Spleen (tissue), 11 donors: ENCODE results near the gene MGRN1. TPM values are rescaled to one million over a fixed set of nuclear protein-coding genes. Genes with fewer than 3 reads are reported as not detected.

Experiments
- DNase-seq: peaks from one replicate; pipeline ENCODE4 v3.0.0-alpha.2; 2020
- H3K27ac ChIP-seq, 8 donors: fragments of 200-600 bp; sonication (generic) in 7 of 8; 1 replicate in 4 of 8; 2 replicates in 4 of 8; pipeline versions ENCODE4 v1.5.0 to v1.8.0; 2016 to 2021; ENCODE audit warnings: inconsistent platforms in 4 of 8, mild to moderate bottlenecking in 4 of 8, moderate library complexity in 1 of 8
- H3K27me3 ChIP-seq, 7 donors: fragments of 200-600 bp; sonication (generic) in 6 of 7; replicated peaks in 1 of 7; 1 replicate in 4 of 7; 2 replicates in 3 of 7; pipeline versions ENCODE4 v1.5.0 to v1.8.0; 2016 to 2021; ENCODE audit warnings: inconsistent platforms in 3 of 7, mild to moderate bottlenecking in 1 of 7
- H3K36me3 ChIP-seq, 6 donors: fragments of 200-600 bp; sonication (generic) in 5 of 6; 1 replicate in 4 of 6; 2 replicates in 2 of 6; pipeline versions ENCODE4 v1.5.0 to v1.8.0; 2016 to 2021; ENCODE audit warnings: inconsistent platforms in 2 of 6
- H3K4me1 ChIP-seq, 6 donors: fragments of 200-600 bp; sonication (generic) in 5 of 6; 1 replicate in 3 of 6; 2 replicates in 3 of 6; pipeline versions ENCODE4 v1.5.0 to v1.8.0; 2016 to 2021; ENCODE audit warnings: inconsistent platforms in 3 of 6
- H3K4me3 ChIP-seq, 8 donors: fragments of 200-600 bp; sonication (generic) in 7 of 8; 1 replicate in 4 of 8; 2 replicates in 4 of 8; pipeline versions ENCODE4 v1.5.0 to v1.8.0; 2016 to 2021; ENCODE audit warnings: inconsistent platforms in 4 of 8, mild to moderate bottlenecking in 4 of 8, moderate library complexity in 2 of 8
- H3K9me3 ChIP-seq, 8 donors: fragments of 200-600 bp; sonication (generic) in 7 of 8; 1 replicate in 4 of 8; 2 replicates in 4 of 8; pipeline versions ENCODE4 v1.5.0 to v1.8.0; 2016 to 2021; ENCODE audit warnings: inconsistent platforms in 4 of 8
- CTCF ChIP-seq, 11 experiments: fragments of 200-600 bp in 7 of 11; fragments of 450-650 bp in 4 of 11; sonication (generic) in 4 of 11; IDR thresholded peaks in 8 of 11; conservative IDR thresholded peaks in 3 of 11; 1 replicate in 7 of 11; 2 replicates in 4 of 11; pipeline versions ENCODE4 v1.4.0 to v1.8.0; 2016 to 2021; ENCODE audit warnings: antibody characterized with exemption in 11 of 11, inconsistent platforms in 4 of 11, mild to moderate bottlenecking in 1 of 11
- POLR2A ChIP-seq, 3 donors: fragments of 450-650 bp; IDR thresholded peaks; one replicate each; pipeline ENCODE4 v1.5.1; 2017; ENCODE audit warnings: antibody characterized with exemption in 3 of 3, mild to moderate bottlenecking in 1 of 3
- POLR2AphosphoS5 ChIP-seq, 3 donors: sonication (generic); formaldehyde crosslinking; IDR thresholded peaks; one replicate each; pipeline ENCODE4 v1.5.1; 2017; ENCODE audit warnings: antibody characterized with exemption in 3 of 3
- WGBS, 5 donors: extraction: QIAGEN DNeasy Blood & Tissue Kit in 3 of 5; methylation state at CpG; one replicate each; pipeline versions ENCODE4 v1.1.5 to v1.1.7; 2013 to 2018; 5-methylcytosine and 5-hydroxymethylcytosine counted together
- intact Hi-C: fragments of 100-400 bp; cut with DNase I; formaldehyde crosslinking; loops from one replicate; pipeline ENCODE4 v1.15.0; 2023; ENCODE audit warnings: low total_unique reads
- polyA plus RNA-seq, 3 donors: library from polyadenylated mRNA; stranded (reverse); fragments of 200-250 nt; gene quantifications; one replicate each; pipeline ENCODE4 v1.2.1, GENCODE V29; 2013
- total RNA-seq, 7 donors: library from RNA; depleted of rRNA in 3 of 7; stranded (reverse); fragments of >200 nt in 3 of 7; fragmentation: NEBNext Ultra II Directional in 4 of 7; extraction: Animal tissue kit (Norgen Biotek cat#: 25700) in 4 of 7; gene quantifications; one replicate each; pipeline versions ENCODE4 v1.1.0 to v1.2.1, GENCODE V29; 2016 to 2021
- donor health status: healthy with polysubstance abuse.
- donor health status: DM: no; HTN: no; CAD: no; lungs with moderate emphysema.
- donor health status: DM: no; HTN: no; CAD: no.
- donor health status: Bipolar disorder and iron deficiency.
- donor health status: healthy.
- donor health status: DM: no; HTN: no; CAD: no.
- donor health status: DM: yes; HTN: yes; CAD: no.

MGRN1 gene
- total and polyA plus RNA-seq, 10 donors, result 7.6 to 132 (median 75.1) TPM

- intact Hi-C loops, result no loop called here
- TF ChIP-seq POLR2A (IDR thresholded peaks at IDR 0.05) (no peak), CTCF (IDR thresholded peaks at IDR 0.05 in 8 of 11, conservative IDR thresholded peaks at IDR 0.05 in 3 of 11) (no peak)
- Histone ChIP-seq H3K4me3 (no peak overlapping the region), H3K9me3 (no peaks in the 10 kb centered on the region), H3K4me1 (peaks cover 0 to 12% (median 0%) of the 10 kb centered on the region in 6 donors), H3K36me3 (no peaks in the 10 kb centered on the region), H3K27ac (no peak overlapping the region), H3K27me3 (peaks cover 0 to 10% (median 0%) of the 10 kb centered on the region in 7 donors)
- no peak for DNase-seq
- WGBS, 5 donors, result 83 to 91% (median 88%) methylated on average over 9 to 13 of the region's 13 CpGs
Measured at GRCh38 chr16:4578961-4579530, 45.6 kb upstream of the MGRN1 start.

- intact Hi-C loops, result no loop called here
- Histone ChIP-seq H3K27me3 (peaks cover 0 to 3% (median 0%) of the 10 kb centered on the region in 7 donors), H3K36me3 (no peaks in the 10 kb centered on the region), H3K27ac (no peak overlapping the region), H3K4me1 (peaks cover 0 to 4% (median under 1%) of the 10 kb centered on the region in 6 donors), H3K9me3 (no peaks in the 10 kb centered on the region), H3K4me3 (no peak overlapping the region)
- 69 to 86% (median 71%) methylated on average over 6 of the region's 6 CpGs for WGBS, 5 donors
- TF ChIP-seq POLR2A (IDR thresholded peaks at IDR 0.05) (no peak), CTCF (IDR thresholded peaks at IDR 0.05 in 8 of 11, conservative IDR thresholded peaks at IDR 0.05 in 3 of 11) (no peak), POLR2AphosphoS5 (IDR thresholded peaks at IDR 0.05) (no peak)
- DNase-seq, result no peak
Measured at GRCh38 chr16:4580250-4580649, 44.4 kb upstream of the MGRN1 start.

- DNase-seq, result no peak
- Histone ChIP-seq H3K4me3 (no peak overlapping the region), H3K4me1 (peaks cover 0 to 7% (median 2%) of the 10 kb centered on the region in 6 donors), H3K27me3 (peaks cover 0 to 16% (median 0%) of the 10 kb centered on the region in 7 donors), H3K9me3 (peaks cover 0 to 10% (median 9%) of the 10 kb centered on the region in 8 donors), H3K36me3 (no peaks in the 10 kb centered on the region), H3K27ac (no peak overlapping the region)
- intact Hi-C loops, result no loop called here
- 56 to 84% (median 70%) methylated on average over 4 of the region's 4 CpGs for WGBS, 5 donors
- TF ChIP-seq POLR2AphosphoS5 (IDR thresholded peaks at IDR 0.05) (no peak), CTCF (IDR thresholded peaks at IDR 0.05 in 8 of 11, conservative IDR thresholded peaks at IDR 0.05 in 3 of 11) (no peak), POLR2A (IDR thresholded peaks at IDR 0.05) (no peak)
Measured at GRCh38 chr16:4583906-4584305, 40.7 kb upstream of the MGRN1 start.

- intact Hi-C loops, result no loop called here
Measured at GRCh38 chr16:4586291-4586690, 38.3 kb upstream of the MGRN1 start.

More at GRCh38 chr16:4586291-4586690, 38.3 kb upstream of the MGRN1 start:
- no peak for TF ChIP-seq POLR2A (IDR thresholded peaks at IDR 0.05)
- no peak for TF ChIP-seq CTCF (IDR thresholded peaks at IDR 0.05 in 8 of 11, conservative IDR thresholded peaks at IDR 0.05 in 3 of 11)
- no peak for TF ChIP-seq POLR2AphosphoS5 (IDR thresholded peaks at IDR 0.05)
- Histone ChIP-seq H3K27me3 (peaks cover 0 to 16% (median 0%) of the 10 kb centered on the region in 7 donors), H3K9me3 (peaks cover 0 to 10% (median 9%) of the 10 kb centered on the region in 8 donors), H3K27ac (no peak overlapping the region), H3K4me3 (no peak overlapping the region), H3K36me3 (no peaks in the 10 kb centered on the region), H3K4me1 (peaks cover 0 to 7% (median 2%) of the 10 kb centered on the region in 6 donors)
- WGBS, 5 donors, result 60 to 71% (median 66%) methylated on average over 7 of the region's 7 CpGs
- no peak for DNase-seq
